SK-N-SH (cell line): Measurements from ENCODE around the gene SPG7. TPM values are rescaled to one million over a fixed set of nuclear protein-coding genes. Genes with fewer than 3 reads are reported as not detected.

ENCODE experiments used
- CTCF ChIA-PET: fragments of 300-600, 350-600 bp; formaldehyde crosslinking; extraction: SDS; loops from one replicate; lab custom pipeline; 2021; lab: Yijun Ruan, JAX
- POLR2A ChIA-PET: fragments of 350-600 bp; sonication (Branson Sonifier 250); formaldehyde crosslinking; extraction: SDS; loops from one replicate; lab custom pipeline; 2020; ENCODE audit warnings: antibody characterized with exemption, inconsistent platforms; lab: Yijun Ruan, JAX
- DNase-seq: peaks from one replicate; pipeline ENCODE4 v3.0.0; 2012
- H2AFZ ChIP-seq: fragments of 200-600 bp; sonication (generic); 2 replicates; pipeline ENCODE4 v1.8.1; 2016; ENCODE audit warnings: antibody characterized with exemption, mild to moderate bottlenecking, low read depth
- H3F3A ChIP-seq: fragments of 200-600 bp; sonication (generic); replicated peaks from 2 replicates; pipeline ENCODE3; 2016; ENCODE audit warnings: antibody characterized with exemption, mild to moderate bottlenecking; ENCODE audit not compliant: insufficient read depth
- H3K27ac ChIP-seq, 2 experiments: fragments of 200-500 bp in 1 of 2; fragments of 200-600 bp in 1 of 2; sonication (Bioruptor generic) in 1 of 2; sonication (generic), shearing (Covaris generic) in 1 of 2; 2 replicates each; pipeline versions ENCODE4 v1.5.1 to v1.6.1; 2014 to 2016; ENCODE audit warnings: low read depth in 2 of 2, inconsistent platforms in 1 of 2, low read length in 1 of 2, mild to moderate bottlenecking in 1 of 2, mixed read lengths in 1 of 2
- H3K27me3 ChIP-seq: fragments of 200-600 bp; sonication (generic), shearing (Covaris generic); 2 replicates; pipeline ENCODE4 v1.6.1; 2016; ENCODE audit warnings: mixed run types; ENCODE audit not compliant: insufficient read depth
- H3K36me3 ChIP-seq, 2 experiments: fragments of 200-500 bp in 1 of 2; fragments of 200-600 bp in 1 of 2; sonication (Bioruptor generic) in 1 of 2; sonication (generic) in 1 of 2; replicated peaks in 1 of 2; 2 replicates each; pipeline versions ENCODE3 to v1.5.1; 2014 to 2016; ENCODE audit warnings: low read length in 1 of 2, mild to moderate bottlenecking in 1 of 2; ENCODE audit not compliant: insufficient read depth in 2 of 2, control insufficient read depth in 1 of 2
- H3K4me1 ChIP-seq, 2 experiments: fragments of 200-500 bp in 1 of 2; fragments of 200-600 bp in 1 of 2; sonication (Bioruptor generic) in 1 of 2; sonication (generic), shearing (Covaris generic) in 1 of 2; 2 replicates each; pipeline versions ENCODE4 v1.5.1 to v1.6.1; 2014 to 2016; ENCODE audit warnings: low read depth in 1 of 2, low read length in 1 of 2, mixed run types in 1 of 2; ENCODE audit not compliant: insufficient read depth in 2 of 2, control insufficient read depth in 1 of 2
- H3K4me2 ChIP-seq: fragments of 200-600 bp; sonication (generic), shearing (Covaris generic); 2 replicates; pipeline ENCODE4 v1.6.1; 2017; ENCODE audit warnings: mixed run types
- H3K4me3 ChIP-seq, 2 experiments: fragments of 200-500 bp in 1 of 2; fragments of 200-600 bp in 1 of 2; sonication (Bioruptor generic) in 1 of 2; sonication (generic), shearing (Covaris generic) in 1 of 2; 2 replicates each; pipeline versions ENCODE4 v1.5.1 to v1.8.1; 2014 to 2016; ENCODE audit warnings: low read depth in 2 of 2, inconsistent platforms in 1 of 2, low read length in 1 of 2, mild to moderate bottlenecking in 1 of 2, mixed read lengths in 1 of 2, moderate library complexity in 1 of 2
- H3K79me2 ChIP-seq: fragments of 200-600 bp; sonication (generic); 2 replicates; pipeline ENCODE4 v1.8.1; 2017; ENCODE audit warnings: mild to moderate bottlenecking; ENCODE audit not compliant: insufficient read depth
- H3K9ac ChIP-seq: fragments of 200-600 bp; sonication (generic); 2 replicates; pipeline ENCODE4 v1.6.1; 2017; ENCODE audit warnings: mixed run types
- H3K9me2 ChIP-seq: fragments of 200-600 bp; sonication (generic); 2 replicates; pipeline ENCODE4 v1.6.1; 2017; ENCODE audit warnings: mixed run types
- H3K9me3 ChIP-seq: fragments of 200-600 bp; sonication (generic); 2 replicates; pipeline ENCODE4 v1.6.1; 2017; ENCODE audit warnings: mixed run types, mild to moderate bottlenecking, moderate library complexity
- H4K20me1 ChIP-seq: fragments of 200-600 bp; sonication (generic); 2 replicates; pipeline ENCODE4 v1.6.1; 2017; ENCODE audit warnings: mild to moderate bottlenecking, mixed run types; ENCODE audit not compliant: insufficient read depth
- CHD2 ChIP-seq: fragments of 150-350 bp; IDR thresholded peaks from 2 replicates; pipeline ENCODE4 v1.6.1; 2018; ENCODE audit warnings: low read length; ENCODE audit not compliant: partially characterized antibody
- EP300 ChIP-seq, 2 experiments: IDR thresholded peaks; 2 replicates each; pipeline versions ENCODE4 v1.4.0 to v1.6.1; 2012; ENCODE audit warnings: borderline replicate concordance in 1 of 2, low read depth in 1 of 2, low read length in 1 of 2
- FOXM1 ChIP-seq: IDR thresholded peaks from 2 replicates; pipeline ENCODE4 v1.4.0; 2012; ENCODE audit warnings: low read depth, mild to moderate bottlenecking
- IRF3 ChIP-seq: fragments of 150-350 bp; IDR thresholded peaks from 2 replicates; pipeline ENCODE4 v1.6.1; 2016; ENCODE audit warnings: mild to moderate bottlenecking, low read depth, low read length
- RCOR1 ChIP-seq: fragments of 150-350 bp; IDR thresholded peaks from 2 replicates; pipeline ENCODE4 v1.6.1; 2017; ENCODE audit warnings: antibody characterized with exemption, low read length
- TAF1 ChIP-seq: IDR thresholded peaks from 2 replicates; pipeline ENCODE4 v1.6.1; 2012; ENCODE audit warnings: low read depth, mild to moderate bottlenecking, low read length, moderate library complexity, borderline replicate concordance
- YY1 ChIP-seq: IDR thresholded peaks from 2 replicates; pipeline ENCODE4 v1.4.0; 2012; ENCODE audit warnings: low read depth, mild to moderate bottlenecking
- ZBTB33 ChIP-seq: IDR thresholded peaks from 2 replicates; pipeline ENCODE4 v1.4.0; 2012; ENCODE audit warnings: low read depth, borderline replicate concordance
- WGBS: methylation state at CpG from one replicate; pipeline ENCODE4 v1.1.6; 2017; ENCODE audit warnings: low lambda C conversion rate; 5-methylcytosine and 5-hydroxymethylcytosine counted together
- polyA plus RNA-seq, 3 experiments: library from polyadenylated mRNA; depleted of rRNA; stranded (reverse); fragments of >200 nt; gene quantifications; 2 replicates each; pipeline ENCODE4 v1.2.3, GENCODE V29; 2012
- TF ChIP-seq, protein P1 (sequence below): IDR thresholded peaks from 2 replicates; pipeline ENCODE4 v1.6.1; 2012; ENCODE audit warnings: mild to moderate bottlenecking, low read depth, low read length, moderate library complexity

SPG7 gene
- polyA plus RNA-seq, 1 of the 3 experiments (the other 2 are of a cell fraction) = 100 TPM

DNA sequence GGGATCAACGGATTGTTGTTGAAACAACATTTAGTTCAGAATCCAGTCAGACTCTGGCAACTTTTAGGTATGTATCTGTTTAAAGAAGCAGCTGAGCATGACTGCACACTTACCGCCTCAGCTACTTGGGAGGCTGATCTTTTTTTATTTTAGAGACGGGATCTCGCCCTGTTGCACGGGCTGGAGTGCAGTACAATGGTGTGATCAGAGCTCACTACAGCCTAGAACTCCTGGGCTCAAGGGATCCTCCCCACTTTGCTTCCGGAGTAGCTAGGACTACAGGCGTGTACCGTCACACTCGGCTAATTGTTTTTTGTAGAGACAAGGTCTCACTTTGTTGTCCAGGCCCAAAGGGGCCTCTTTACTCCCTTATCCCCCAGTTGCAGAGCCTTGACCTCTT is 2.3 kb downstream of the SPG7 start:
- no peak overlapping the region for H3K4me3 ChIP-seq
- H3K9me2 ChIP-seq = no peaks in the 10 kb centered on the region
- 98% methylated on average over 9 of the region's 9 CpGs for WGBS
- no peak overlapping the region for H3K9ac ChIP-seq
- H3K27ac ChIP-seq = no peak overlapping the region
- H3F3A ChIP-seq = peaks cover 7% of the 10 kb centered on the region
- no peaks in the 10 kb centered on the region for H3K9me3 ChIP-seq
- ChIA-PET CTCF (interaction anchor here (1.0 to 3.8 kb wide), 5 partner anchors 22 to 221 kb away, joined by 3 to 10 read pairs (median 3); no protein-coding TSS in a partner anchor), POLR2A (no interaction called here)
- no peak for DNase-seq
- TF ChIP-seq IRF3 (no peak), RCOR1 (no peak), TAF1 (no peak), ZBTB33 (no peak)
- H2AFZ ChIP-seq = no peak overlapping the region
- H3K4me1 ChIP-seq = peaks cover 0 to 13% of the 10 kb centered on the region in 2 experiments; a peak in 2 of 4 replicates
- H3K79me2 ChIP-seq = peaks cover 70% of the 10 kb centered on the region
- peaks cover 19% of the 10 kb centered on the region for H4K20me1 ChIP-seq
- H3K4me2 ChIP-seq = no peak overlapping the region
- H3K27me3 ChIP-seq = no peaks in the 10 kb centered on the region
- peaks cover 12 to 49% of the 10 kb centered on the region in 2 experiments for H3K36me3 ChIP-seq

- Histone ChIP-seq H3K4me1 (peaks cover 0 to 13% of the 10 kb centered on the region in 2 experiments; a peak in 2 of 4 replicates), H3K9ac (no peak overlapping the region), H3K9me2 (no peaks in the 10 kb centered on the region), H4K20me1 (peaks cover 19% of the 10 kb centered on the region), H3K4me2 (no peak overlapping the region), H3K9me3 (no peaks in the 10 kb centered on the region), H3K27me3 (no peaks in the 10 kb centered on the region), H2AFZ (no peak overlapping the region), H3F3A (peaks cover 7% of the 10 kb centered on the region), H3K4me3 (no peak overlapping the region), H3K79me2 (peaks cover 76% of the 10 kb centered on the region), H3K27ac (no peak overlapping the region), H3K36me3 (peaks cover 16 to 56% of the 10 kb centered on the region in 2 experiments)
- POLR2A ChIA-PET = no interaction called here
- no peak for DNase-seq
- CTCF ChIA-PET = interaction anchor here (0.8 to 3.8 kb wide), 4 partner anchors 23 to 48 kb away, joined by 3 to 10 read pairs (median 3); no protein-coding TSS in a partner anchor
- TF ChIP-seq EP300 (IDR thresholded peaks at IDR 0.05; ENCODE audit: borderline replicate concordance in 1 of 2, low read depth in 1 of 2, low read length in 1 of 2) (no peak), YY1 (no peak), FOXM1 (no peak), CHD2 (no peak)
- TF ChIP-seq, protein P1, sequence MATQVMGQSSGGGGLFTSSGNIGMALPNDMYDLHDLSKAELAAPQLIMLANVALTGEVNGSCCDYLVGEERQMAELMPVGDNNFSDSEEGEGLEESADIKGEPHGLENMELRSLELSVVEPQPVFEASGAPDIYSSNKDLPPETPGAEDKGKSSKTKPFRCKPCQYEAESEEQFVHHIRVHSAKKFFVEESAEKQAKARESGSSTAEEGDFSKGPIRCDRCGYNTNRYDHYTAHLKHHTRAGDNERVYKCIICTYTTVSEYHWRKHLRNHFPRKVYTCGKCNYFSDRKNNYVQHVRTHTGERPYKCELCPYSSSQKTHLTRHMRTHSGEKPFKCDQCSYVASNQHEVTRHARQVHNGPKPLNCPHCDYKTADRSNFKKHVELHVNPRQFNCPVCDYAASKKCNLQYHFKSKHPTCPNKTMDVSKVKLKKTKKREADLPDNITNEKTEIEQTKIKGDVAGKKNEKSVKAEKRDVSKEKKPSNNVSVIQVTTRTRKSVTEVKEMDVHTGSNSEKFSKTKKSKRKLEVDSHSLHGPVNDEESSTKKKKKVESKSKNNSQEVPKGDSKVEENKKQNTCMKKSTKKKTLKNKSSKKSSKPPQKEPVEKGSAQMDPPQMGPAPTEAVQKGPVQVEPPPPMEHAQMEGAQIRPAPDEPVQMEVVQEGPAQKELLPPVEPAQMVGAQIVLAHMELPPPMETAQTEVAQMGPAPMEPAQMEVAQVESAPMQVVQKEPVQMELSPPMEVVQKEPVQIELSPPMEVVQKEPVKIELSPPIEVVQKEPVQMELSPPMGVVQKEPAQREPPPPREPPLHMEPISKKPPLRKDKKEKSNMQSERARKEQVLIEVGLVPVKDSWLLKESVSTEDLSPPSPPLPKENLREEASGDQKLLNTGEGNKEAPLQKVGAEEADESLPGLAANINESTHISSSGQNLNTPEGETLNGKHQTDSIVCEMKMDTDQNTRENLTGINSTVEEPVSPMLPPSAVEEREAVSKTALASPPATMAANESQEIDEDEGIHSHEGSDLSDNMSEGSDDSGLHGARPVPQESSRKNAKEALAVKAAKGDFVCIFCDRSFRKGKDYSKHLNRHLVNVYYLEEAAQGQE = no peak
- WGBS = 94% methylated on average over 8 of the region's 8 CpGs
Observed at GRCh38 chr16:89511374-89511773, 3.2 kb downstream of the SPG7 start.
